NCI-H146 (cell line): Measurements from ENCODE around the gene MYRF.

Source experiments
- DNase-seq: peaks from one replicate; lab custom pipeline; 2025; lab: John Stamatoyannopoulos, UW

MYRF gene

GRCh38 chr11:61752117-61752924 is at the start of gene MYRF:
TSS of gene MYRF (plus strand) at chr11:61752636. CDS start at chr11:61752745, 109 bp downstream.
- DNase-seq, result peak; percentile 44

GRCh38 chr11:61702701-61703312 is 49.6 kb upstream of the MYRF start:
- DNase-seq, result no peak

- DNase-seq, result no peak
These were observed 47.6 kb upstream of the MYRF start for GRCh38 chr11:61704838-61705237.

GRCh38 chr11:61706452-61707400 is 45.7 kb upstream of the MYRF start:
- DNase-seq, result no peak

- DNase-seq, result no peak
These were observed 44.9 kb upstream of the MYRF start for GRCh38 chr11:61707574-61707973.

- no peak for DNase-seq
These were observed 43.3 kb upstream of the MYRF start for GRCh38 chr11:61709110-61709509.

GRCh38 chr11:61709572-61709971 is 42.9 kb upstream of the MYRF start:
- no peak for DNase-seq

- no peak for DNase-seq
These were observed 42.4 kb upstream of the MYRF start for GRCh38 chr11:61710019-61710418.

- no peak for DNase-seq
These were observed 41.4 kb upstream of the MYRF start for GRCh38 chr11:61711037-61711436.

GRCh38 chr11:61711498-61711897 is 40.9 kb upstream of the MYRF start:
- peak; percentile 40 for DNase-seq

GRCh38 chr11:61712314-61712713 is 40.1 kb upstream of the MYRF start:
- DNase-seq, result no peak

GRCh38 chr11:61712846-61713245 is 39.6 kb upstream of the MYRF start:
- no peak for DNase-seq

- no peak for DNase-seq
These were observed 39.0 kb upstream of the MYRF start for GRCh38 chr11:61713464-61713863.

GRCh38 chr11:61713906-61714305 is 38.5 kb upstream of the MYRF start:
- DNase-seq, result no peak

- no peak for DNase-seq
These were observed 38.1 kb upstream of the MYRF start for GRCh38 chr11:61714316-61714715.

GRCh38 chr11:61714916-61715315 is 37.5 kb upstream of the MYRF start:
- DNase-seq, result no peak

GRCh38 chr11:61715867-61716266 is 36.6 kb upstream of the MYRF start:
- no peak for DNase-seq

GRCh38 chr11:61716478-61717285 is 35.8 kb upstream of the MYRF start:
- DNase-seq, result no peak

GRCh38 chr11:61717286-61718033 is 35.0 kb upstream of the MYRF start:
- no peak for DNase-seq

- no peak for DNase-seq
These were observed 34.3 kb upstream of the MYRF start for GRCh38 chr11:61718046-61718531.
